ENCODE results near the gene GAS2L2.

GRCh38 chr17:35743626-35744328, 9.3 kb downstream of the GAS2L2 start:
- TF ChIP-seq EZH2phosphoT487 (IDR thresholded peaks at IDR 0.05; ENCODE audit: insufficient read depth, low read depth) (no peak), EZH2 (IDR thresholded peaks at IDR 0.05; ENCODE audit: insufficient read depth, poor library complexity, severe bottlenecking) (no peak)
